ENCODE measurements around the gene LRTM2. TPM values are rescaled to one million over a fixed set of nuclear protein-coding genes. Genes with fewer than 3 reads are reported as not detected.

LRTM2 gene
- total and polyA plus RNA-seq, 12 donors: 0.06 TPM; not detected in 11

DNA sequence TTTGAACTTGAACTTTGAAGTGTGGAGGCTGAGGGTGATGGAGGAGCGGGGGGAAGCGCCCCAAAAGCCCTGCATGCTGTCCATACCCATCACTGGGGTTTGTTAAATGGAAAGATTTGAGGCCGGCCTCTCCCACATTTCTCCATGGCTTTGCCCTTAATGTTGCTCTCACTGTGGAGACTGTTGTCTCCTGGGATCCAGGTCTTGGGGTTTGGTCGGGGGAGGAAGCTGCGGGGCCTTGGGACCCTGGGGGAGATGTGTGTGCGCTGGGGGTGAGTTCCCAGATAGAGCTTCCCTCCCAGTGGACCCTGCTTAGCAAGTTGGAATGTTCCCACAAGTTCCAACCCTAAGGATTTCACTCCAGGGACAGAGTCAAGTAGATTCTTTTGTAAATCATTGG is 28.0 kb upstream of the LRTM2 start:
- Histone ChIP-seq H3K4me1 (replicated peaks in 1 of 2) (peaks cover 11 to 18% of the 10 kb centered on the region in 2 donors), H3K36me3 (replicated peaks in 1 of 2) (no peaks in the 10 kb centered on the region), H3K27ac (no peak overlapping the region), H3K4me3 (no peak overlapping the region), H3K27me3 (no peaks in the 10 kb centered on the region), H3K9me3 (replicated peaks in 1 of 3) (no peaks in the 10 kb centered on the region)
- peak in 1 of 7 donors; percentile 17 for DNase-seq
- intact Hi-C loops (cut with DNase I): loop anchor here in 1 of 2 donors (10.0 kb wide), 1 partner anchor 792 kb away; no protein-coding TSS in a partner anchor
- 88 to 93% (median 89%) methylated on average over 6 of the region's 6 CpGs for WGBS, 4 donors
- no peak for TF ChIP-seq POLR2A (IDR thresholded peaks at IDR 0.05)
- TF ChIP-seq, protein P1, sequence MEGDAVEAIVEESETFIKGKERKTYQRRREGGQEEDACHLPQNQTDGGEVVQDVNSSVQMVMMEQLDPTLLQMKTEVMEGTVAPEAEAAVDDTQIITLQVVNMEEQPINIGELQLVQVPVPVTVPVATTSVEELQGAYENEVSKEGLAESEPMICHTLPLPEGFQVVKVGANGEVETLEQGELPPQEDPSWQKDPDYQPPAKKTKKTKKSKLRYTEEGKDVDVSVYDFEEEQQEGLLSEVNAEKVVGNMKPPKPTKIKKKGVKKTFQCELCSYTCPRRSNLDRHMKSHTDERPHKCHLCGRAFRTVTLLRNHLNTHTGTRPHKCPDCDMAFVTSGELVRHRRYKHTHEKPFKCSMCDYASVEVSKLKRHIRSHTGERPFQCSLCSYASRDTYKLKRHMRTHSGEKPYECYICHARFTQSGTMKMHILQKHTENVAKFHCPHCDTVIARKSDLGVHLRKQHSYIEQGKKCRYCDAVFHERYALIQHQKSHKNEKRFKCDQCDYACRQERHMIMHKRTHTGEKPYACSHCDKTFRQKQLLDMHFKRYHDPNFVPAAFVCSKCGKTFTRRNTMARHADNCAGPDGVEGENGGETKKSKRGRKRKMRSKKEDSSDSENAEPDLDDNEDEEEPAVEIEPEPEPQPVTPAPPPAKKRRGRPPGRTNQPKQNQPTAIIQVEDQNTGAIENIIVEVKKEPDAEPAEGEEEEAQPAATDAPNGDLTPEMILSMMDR (IDR thresholded peaks at IDR 0.05): no peak

DNA sequence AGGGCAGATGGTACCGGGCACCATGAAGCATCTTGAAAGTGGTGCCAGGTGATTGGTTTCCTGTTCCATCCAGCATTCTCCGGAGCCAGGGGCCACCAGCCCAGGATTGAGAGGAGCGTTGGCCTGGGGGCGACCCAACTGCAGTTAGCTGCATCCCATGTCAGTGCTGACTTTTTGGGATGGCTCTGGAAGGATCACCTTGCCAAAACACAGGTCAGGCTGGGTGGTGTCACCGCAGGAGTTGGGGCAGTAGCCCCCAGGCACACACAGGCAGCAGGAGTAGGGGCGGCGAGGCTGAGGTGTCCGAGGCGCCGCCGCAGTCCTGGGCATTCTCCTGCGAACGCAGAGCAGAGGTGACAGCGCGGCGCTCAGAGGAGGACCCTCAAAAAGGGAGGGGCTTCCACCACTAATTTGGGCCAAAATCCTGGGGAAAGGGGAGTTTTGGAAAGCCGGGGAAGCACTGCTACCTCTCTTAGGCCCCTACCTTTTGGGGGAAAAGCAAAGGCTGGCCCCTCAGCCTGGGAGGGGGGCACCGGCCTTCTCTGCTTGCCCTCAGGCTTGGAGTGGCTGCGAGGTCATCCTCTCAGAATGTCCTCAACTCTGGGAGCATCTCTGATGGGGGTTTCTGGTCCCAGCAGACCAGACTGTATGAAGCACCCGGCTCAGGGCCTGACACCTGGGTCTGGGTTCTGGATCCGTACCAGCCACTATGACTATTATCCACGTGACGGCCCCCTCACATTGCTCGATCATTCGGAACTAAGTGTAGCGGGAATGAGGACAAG is 26.7 kb upstream of the LRTM2 start:
- TF ChIP-seq POLR2A (IDR thresholded peaks at IDR 0.05): no peak
- TF ChIP-seq, protein P1 (IDR thresholded peaks at IDR 0.05): no peak
- intact Hi-C loops (cut with DNase I): loop anchor here in 1 of 2 donors (10.0 kb wide), 1 partner anchor 791 kb away; no protein-coding TSS in a partner anchor
- Histone ChIP-seq H3K4me1 (replicated peaks in 1 of 2) (peaks cover 11 to 18% of the 10 kb centered on the region in 2 donors), H3K27me3 (no peaks in the 10 kb centered on the region), H3K9me3 (replicated peaks in 1 of 3) (no peaks in the 10 kb centered on the region), H3K36me3 (replicated peaks in 1 of 2) (no peaks in the 10 kb centered on the region), H3K4me3 (no peak overlapping the region), H3K27ac (no peak overlapping the region)
- 90 to 94% (median 91%) methylated on average over 17 to 26 of the region's 26 CpGs for WGBS, 4 donors
- DNase-seq: peak in 1 of 7 donors; percentile 25

DNA sequence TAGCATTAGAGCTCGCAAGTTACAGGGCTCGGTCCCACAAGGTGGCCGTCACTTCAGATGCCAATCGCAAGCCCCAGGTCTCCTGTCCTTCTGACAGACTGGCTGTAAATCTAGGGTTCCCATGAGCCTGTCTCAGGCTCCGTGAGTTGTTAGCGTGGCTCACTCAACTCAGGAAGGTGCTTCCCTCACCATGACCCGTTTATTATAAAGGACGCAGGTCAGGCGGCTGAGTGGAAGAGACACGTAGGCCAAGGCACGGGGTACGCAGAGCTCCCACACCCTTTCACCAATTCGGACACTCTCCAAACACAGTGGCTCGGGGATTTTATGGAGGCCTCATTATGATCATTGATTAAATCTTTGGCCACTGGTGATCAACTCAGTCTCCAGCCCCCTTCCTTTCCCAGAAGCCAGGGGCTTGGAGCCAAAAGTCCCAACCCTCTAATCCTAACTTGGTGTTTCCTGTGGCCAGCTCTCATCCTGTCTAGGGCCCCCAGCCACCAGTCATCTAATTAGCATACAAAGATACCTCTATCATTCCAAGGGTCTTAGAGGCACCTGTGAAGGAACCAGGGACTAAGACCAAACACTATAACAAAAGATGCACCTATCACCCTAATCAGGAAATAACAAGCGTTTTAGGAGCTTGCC is 25.8 kb upstream of the LRTM2 start:
- no peak for TF ChIP-seq POLR2A (IDR thresholded peaks at IDR 0.05)
- TF ChIP-seq, protein P1 (IDR thresholded peaks at IDR 0.05): no peak
- 84 to 88% (median 86%) methylated on average over 12 to 15 of the region's 15 CpGs for WGBS, 4 donors
- no peaks in the 10 kb centered on the region for H3K36me3 ChIP-seq (replicated peaks in 1 of 2)
- no peaks in the 10 kb centered on the region for H3K9me3 ChIP-seq (replicated peaks in 1 of 3)
- peak in 1 of 7 donors; percentile 21 for DNase-seq
- H3K4me3 ChIP-seq: no peak overlapping the region
- intact Hi-C loops (cut with DNase I): loop anchor here (5.0 to 10.0 kb wide), 3 partner anchors 238 to 790 kb away; no protein-coding TSS in a partner anchor
- H3K4me1 ChIP-seq (replicated peaks in 1 of 2): peaks cover 11 to 18% of the 10 kb centered on the region in 2 donors
- no peaks in the 10 kb centered on the region for H3K27me3 ChIP-seq
- no peak overlapping the region for H3K27ac ChIP-seq

DNA sequence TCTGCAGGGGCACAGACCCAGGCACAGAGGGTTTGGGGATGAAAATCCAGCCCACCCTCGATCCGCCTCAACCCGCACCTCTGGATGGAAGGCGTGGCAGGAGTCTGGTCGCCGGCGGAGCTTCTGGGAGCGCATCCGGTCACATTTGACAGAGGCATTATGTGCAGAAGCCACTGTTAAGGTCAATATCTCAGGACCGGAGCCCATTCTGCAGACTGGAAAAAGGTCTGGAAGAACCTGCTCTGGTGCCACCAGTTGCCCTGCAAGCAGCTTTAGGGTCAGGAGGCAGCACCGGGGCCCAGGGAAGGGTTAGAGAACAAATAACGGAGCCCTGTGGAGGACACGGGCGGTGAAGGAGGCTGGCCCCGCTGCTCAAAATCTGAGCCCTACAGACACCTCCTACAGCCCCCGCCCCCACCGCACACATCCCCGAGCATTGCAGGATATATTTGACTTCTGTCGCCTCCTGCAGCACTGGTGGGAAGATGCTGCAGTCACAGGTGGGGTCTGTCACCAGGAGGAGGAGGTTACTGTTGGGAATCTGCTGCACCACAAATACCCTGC is 25.1 kb upstream of the LRTM2 start:
- Histone ChIP-seq H3K9me3 (replicated peaks in 1 of 3) (no peaks in the 10 kb centered on the region), H3K27ac (peak overlapping the region in 2 of 5 donors; percentile 81 to 84), H3K27me3 (no peaks in the 10 kb centered on the region), H3K4me3 (no peak overlapping the region), H3K4me1 (replicated peaks in 1 of 2) (peaks cover 11 to 18% of the 10 kb centered on the region in 2 donors), H3K36me3 (replicated peaks in 1 of 2) (no peaks in the 10 kb centered on the region)
- DNase-seq: peak in 1 of 7 donors; percentile 45
- TF ChIP-seq, protein P1 (IDR thresholded peaks at IDR 0.05): no peak
- no peak for TF ChIP-seq POLR2A (IDR thresholded peaks at IDR 0.05)
- 69 to 77% (median 74%) methylated on average over 15 to 19 of the region's 19 CpGs for WGBS, 4 donors
- intact Hi-C loops (cut with DNase I): loop anchor here (5.0 to 10.0 kb wide), 3 partner anchors 237 to 789 kb away; no protein-coding TSS in a partner anchor
